IPS-20b (cell line): ENCODE measurements around the gene RNF213.

ENCODE experiments used
- H3K27ac ChIP-seq: one replicate; pipeline ENCODE4 v1.5.1; 2013; ENCODE audit warnings: low read length
- H3K27me3 ChIP-seq: 2 replicates; pipeline ENCODE4 v1.6.1; 2013; ENCODE audit warnings: mild to moderate bottlenecking, low read length, inconsistent platforms; ENCODE audit not compliant: insufficient read depth
- H3K36me3 ChIP-seq: 2 replicates; pipeline ENCODE4 v1.6.1; 2013; ENCODE audit warnings: low read depth, mild to moderate bottlenecking, inconsistent platforms, low read length, moderate library complexity; ENCODE audit not compliant: insufficient read depth
- H3K4me1 ChIP-seq: 2 replicates; pipeline ENCODE4 v1.6.1; 2013; ENCODE audit warnings: mild to moderate bottlenecking, control low read depth, inconsistent platforms, low read length, moderate library complexity; ENCODE audit not compliant: insufficient read depth
- H3K4me3 ChIP-seq: 2 replicates; pipeline ENCODE4 v1.5.1; 2013; ENCODE audit warnings: mild to moderate bottlenecking, low read length, inconsistent platforms
- H3K9ac ChIP-seq: 2 replicates; pipeline ENCODE4 v1.6.1; 2013; ENCODE audit warnings: low read depth, mild to moderate bottlenecking, inconsistent platforms, low read length, moderate library complexity
- H3K9me3 ChIP-seq: 2 replicates; pipeline ENCODE4 v1.6.1; 2013; ENCODE audit warnings: mild to moderate bottlenecking, low read depth, low read length, inconsistent platforms; ENCODE audit not compliant: insufficient read depth

RNF213 gene

DNA sequence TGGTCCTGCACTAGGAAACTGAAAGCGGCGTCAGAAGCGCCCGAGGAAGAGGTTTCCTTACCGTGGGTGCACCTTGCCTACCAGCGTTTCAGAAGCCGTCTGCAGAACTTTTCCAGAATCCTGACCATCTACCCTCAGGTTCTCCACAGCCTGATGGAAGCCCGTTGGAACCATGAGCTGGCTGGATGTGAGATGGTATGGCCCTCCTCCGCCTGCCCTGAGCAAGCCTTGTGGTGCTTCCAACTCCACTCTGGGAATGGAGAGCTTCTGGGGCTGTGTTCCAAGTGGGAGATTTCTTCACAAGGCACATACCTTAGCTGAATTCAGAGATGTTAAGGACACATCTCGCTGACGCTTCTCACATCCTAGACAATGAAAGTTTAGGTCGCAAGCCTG, 102.5 kb downstream of the RNF213 start:
- Histone ChIP-seq H3K9me3 (no peaks in the 10 kb centered on the region), H3K27me3 (no peaks in the 10 kb centered on the region), H3K9ac (no peak overlapping the region), H3K4me1 (no peaks in the 10 kb centered on the region), H3K27ac (no peak overlapping the region), H3K4me3 (no peak overlapping the region), H3K36me3 (peaks cover 65% of the 10 kb centered on the region)

- peaks cover 64% of the 10 kb centered on the region for H3K36me3 ChIP-seq
Measured at GRCh38 chr17:80363518-80364090, 103.0 kb downstream of the RNF213 start.

GRCh38 chr17:80364091-80364691, 103.5 kb downstream of the RNF213 start:
- H3K36me3 ChIP-seq: peaks cover 68% of the 10 kb centered on the region

More at GRCh38 chr17:80363518-80364090, 103.0 kb downstream of the RNF213 start:
- Histone ChIP-seq H3K27me3 (no peaks in the 10 kb centered on the region), H3K4me3 (no peak overlapping the region), H3K9me3 (no peaks in the 10 kb centered on the region), H3K4me1 (no peaks in the 10 kb centered on the region), H3K27ac (no peak overlapping the region), H3K9ac (no peak overlapping the region)

GRCh38 chr17:80365001-80365965, 104.6 kb downstream of the RNF213 start:
- H3K27ac ChIP-seq: no peak overlapping the region
- H3K4me1 ChIP-seq: no peaks in the 10 kb centered on the region
- H3K4me3 ChIP-seq: no peak overlapping the region
- no peaks in the 10 kb centered on the region for H3K9me3 ChIP-seq
- H3K9ac ChIP-seq: no peak overlapping the region
- peaks cover 71% of the 10 kb centered on the region for H3K36me3 ChIP-seq
- H3K27me3 ChIP-seq: no peaks in the 10 kb centered on the region

More at GRCh38 chr17:80364091-80364691, 103.5 kb downstream of the RNF213 start:
- no peak overlapping the region for H3K27ac ChIP-seq
- H3K4me1 ChIP-seq: no peaks in the 10 kb centered on the region
- H3K9me3 ChIP-seq: no peaks in the 10 kb centered on the region
- no peak overlapping the region for H3K9ac ChIP-seq
- H3K4me3 ChIP-seq: no peak overlapping the region
- H3K27me3 ChIP-seq: no peaks in the 10 kb centered on the region

DNA sequence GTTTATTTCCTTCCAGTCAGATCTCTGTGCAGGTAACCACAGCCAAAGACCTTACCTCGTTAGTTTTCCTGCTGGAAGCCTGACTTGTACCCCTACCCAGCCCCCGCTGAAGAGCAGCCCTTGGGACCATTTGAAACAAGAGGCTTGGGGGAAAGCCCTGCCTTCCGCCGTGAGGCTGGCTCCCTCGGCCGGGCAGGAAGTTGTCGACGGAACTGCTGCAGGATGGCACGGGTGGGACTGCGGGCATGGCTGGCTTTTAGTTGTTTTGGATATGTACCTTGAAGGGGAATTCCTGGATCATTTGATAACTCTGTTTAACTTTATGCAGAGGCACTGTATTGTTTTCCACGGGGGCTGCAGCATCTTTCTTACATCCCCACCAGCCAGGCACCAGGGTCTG, 105.3 kb downstream of the RNF213 start:
- Histone ChIP-seq H3K4me1 (no peaks in the 10 kb centered on the region), H3K4me3 (no peak overlapping the region), H3K27me3 (no peaks in the 10 kb centered on the region), H3K27ac (no peak overlapping the region), H3K9me3 (no peaks in the 10 kb centered on the region), H3K9ac (no peak overlapping the region), H3K36me3 (peaks cover 71% of the 10 kb centered on the region)

- Histone ChIP-seq H3K27ac (no peak overlapping the region), H3K27me3 (no peaks in the 10 kb centered on the region), H3K9ac (no peak overlapping the region), H3K9me3 (no peaks in the 10 kb centered on the region), H3K36me3 (peaks cover 69% of the 10 kb centered on the region), H3K4me3 (no peak overlapping the region), H3K4me1 (no peaks in the 10 kb centered on the region)
Measured at GRCh38 chr17:80367503-80367902, 106.9 kb downstream of the RNF213 start.

DNA sequence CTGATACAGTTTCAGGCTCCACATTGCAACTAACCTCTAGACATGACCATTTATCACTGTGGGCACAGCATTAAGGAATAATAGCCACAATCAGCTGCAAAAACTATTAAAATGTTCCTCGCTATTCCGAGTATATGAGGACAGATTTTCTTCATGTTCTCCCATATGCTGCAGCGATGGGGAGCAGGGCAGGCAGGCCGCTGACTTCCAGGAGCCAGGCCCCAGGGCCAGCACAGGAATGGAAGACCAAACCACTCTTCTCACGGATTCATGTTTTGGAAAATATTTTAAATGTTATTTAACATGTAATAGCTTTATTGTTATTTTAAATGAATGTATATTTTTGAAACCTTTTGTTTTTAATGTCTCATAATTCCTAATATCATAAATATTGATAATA, 110.5 kb downstream of the RNF213 start:
- no peaks in the 10 kb centered on the region for H3K27me3 ChIP-seq
- no peak overlapping the region for H3K4me3 ChIP-seq
- H3K4me1 ChIP-seq: no peaks in the 10 kb centered on the region; the same call in 1 of the 2 replicates
- H3K36me3 ChIP-seq: peaks cover 65% of the 10 kb centered on the region
- H3K27ac ChIP-seq: no peak overlapping the region
- no peak overlapping the region for H3K9ac ChIP-seq
- no peaks in the 10 kb centered on the region for H3K9me3 ChIP-seq

DNA sequence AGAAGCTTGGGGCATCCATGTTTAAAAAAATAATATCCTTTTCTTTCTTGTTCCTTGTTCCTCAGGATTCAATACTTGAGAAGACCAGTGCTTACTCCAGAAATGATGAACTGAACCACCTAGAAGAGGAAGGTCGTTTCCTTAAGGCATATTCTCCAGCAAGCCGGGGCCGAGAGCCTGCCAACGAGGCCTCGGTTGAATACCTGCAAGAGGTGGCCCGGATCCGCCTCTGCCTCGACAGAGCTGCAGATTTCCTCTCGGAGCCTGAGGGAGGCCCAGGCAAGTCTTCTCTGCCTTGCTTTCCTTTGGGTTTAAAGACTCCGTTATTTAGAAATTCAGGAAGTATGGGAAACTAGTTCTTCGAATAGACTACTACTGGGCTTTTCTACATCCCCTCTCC, 111.8 kb downstream of the RNF213 start:
- Histone ChIP-seq H3K27ac (no peak overlapping the region), H3K9me3 (no peaks in the 10 kb centered on the region), H3K36me3 (peaks cover 78% of the 10 kb centered on the region), H3K4me3 (no peak overlapping the region), H3K27me3 (no peaks in the 10 kb centered on the region), H3K4me1 (no peaks in the 10 kb centered on the region; the same call in 1 of the 2 replicates), H3K9ac (no peak overlapping the region)

DNA sequence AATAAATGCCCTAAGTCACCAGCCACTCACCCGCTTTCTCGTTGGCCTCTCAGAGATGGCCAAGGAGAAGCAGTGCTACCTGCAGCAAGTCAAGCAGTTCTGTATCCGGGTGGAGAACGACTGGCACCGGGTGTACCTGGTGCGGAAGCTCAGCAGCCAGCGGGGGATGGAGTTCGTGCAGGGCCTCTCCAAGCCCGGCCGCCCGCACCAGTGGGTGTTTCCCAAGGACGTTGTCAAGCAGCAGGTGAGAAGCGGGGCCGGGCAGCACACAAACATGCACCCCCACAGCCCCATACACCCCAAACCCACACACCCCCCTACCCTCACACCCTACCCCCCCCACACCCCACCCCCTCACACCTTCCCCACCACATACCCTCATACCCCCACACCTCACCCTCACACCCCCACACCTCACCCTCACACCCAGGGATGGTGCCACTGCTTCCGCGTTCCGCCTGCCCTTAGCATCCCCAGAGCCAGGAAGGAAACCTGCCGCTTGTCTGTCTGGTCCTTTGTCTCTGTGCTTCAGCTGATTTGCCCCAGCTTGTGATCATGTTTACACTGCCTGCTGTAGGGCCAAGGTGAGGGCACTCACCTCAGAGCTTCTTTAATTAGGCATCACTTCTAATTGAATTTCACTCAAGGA, 112.4 kb downstream of the RNF213 start:
- Histone ChIP-seq H3K4me3 (no peak overlapping the region), H3K36me3 (peaks cover 78% of the 10 kb centered on the region), H3K9ac (no peak overlapping the region), H3K4me1 (no peaks in the 10 kb centered on the region; the same call in 1 of the 2 replicates), H3K27ac (no peak overlapping the region), H3K9me3 (no peaks in the 10 kb centered on the region), H3K27me3 (no peaks in the 10 kb centered on the region)

GRCh38 chr17:80374039-80374731, 113.5 kb downstream of the RNF213 start:
- Histone ChIP-seq H3K27ac (no peak overlapping the region), H3K9ac (no peak overlapping the region), H3K4me3 (no peak overlapping the region), H3K9me3 (no peaks in the 10 kb centered on the region), H3K36me3 (peaks cover 81% of the 10 kb centered on the region), H3K4me1 (no peaks in the 10 kb centered on the region; the same call in 1 of the 2 replicates), H3K27me3 (no peaks in the 10 kb centered on the region)
